HG03025 (cell line): ENCODE results near the gene CPT1C.

Experiments used
- ATAC-seq: cut with Tn5 transposase; IDR thresholded peaks from one replicate; pipeline ENCODE4 v1.9.1; 2021; ENCODE audit warnings: mild to moderate bottlenecking, moderate library complexity; ENCODE audit not compliant: unreplicated experiment, low FRiP score

Gene CPT1C

GRCh38 chr19:49746206-49746958 is 55.5 kb downstream of the CPT1C start:
- ATAC-seq: no peak

GRCh38 chr19:49749055-49749716 is 58.3 kb downstream of the CPT1C start:
- no peak for ATAC-seq

- ATAC-seq: no peak
Observed at GRCh38 chr19:49749771-49750170, 58.9 kb downstream of the CPT1C start.

- ATAC-seq: no peak
Observed at GRCh38 chr19:49752701-49753100, 61.8 kb downstream of the CPT1C start.

GRCh38 chr19:49755956-49756355 is 65.0 kb downstream of the CPT1C start:
- ATAC-seq: no peak

- no peak for ATAC-seq
Observed at GRCh38 chr19:49758292-49758691, 67.4 kb downstream of the CPT1C start.

- ATAC-seq: no peak
Observed at GRCh38 chr19:49761249-49761624, 70.3 kb downstream of the CPT1C start.

GRCh38 chr19:49761625-49762311 is 70.9 kb downstream of the CPT1C start:
- ATAC-seq: no peak

GRCh38 chr19:49763230-49763629 is 72.3 kb downstream of the CPT1C start, which contains the start of gene TSKS:
TSS of gene TSKS (minus strand) at chr19:49763306. CDS start at chr19:49763247, 59 bp downstream.
- ATAC-seq: no peak
